ENCODE results near the gene GCGR. TPM values are rescaled to one million over a fixed set of nuclear protein-coding genes. Genes with fewer than 3 reads are reported as not detected.

GCGR gene
- total and polyA plus RNA-seq, 2 of the 13 experiments (the other 11 are each of a cell fraction or from before 2014, with no cell fraction given), result 0.04 to 0.13 TPM

GRCh38 chr17:81814748-81815645 is 11.0 kb downstream of the GCGR start (continued):
- 0 out of 2 replicates have a peak, but pooled peaks have one; percentile 15 for TF ChIP-seq KDM6A (CRISPR knock-in tag; IDR thresholded peaks at IDR 0.05; ENCODE audit: low read depth)
- TF ChIP-seq ZNF737 (CRISPR knock-in tag; IDR thresholded peaks at IDR 0.05; ENCODE audit: borderline replicate concordance), result no peak
- peak; percentile 20; the same call in 1 of the 2 replicates for TF ChIP-seq FOXP4 (CRISPR knock-in tag; IDR thresholded peaks at IDR 0.05)
- TF ChIP-seq SAP130 (CRISPR knock-in tag; IDR thresholded peaks at IDR 0.05; ENCODE audit: low read depth), result peak; percentile 81
- no peak for TF ChIP-seq TOE1 (CRISPR knock-in tag; IDR thresholded peaks at IDR 0.05)
- peak; percentile 50; the same call in 1 of the 2 replicates for TF ChIP-seq MAZ (IDR thresholded peaks at IDR 0.05; ENCODE audit: borderline replicate concordance, low read depth, low read length)
- peak; percentile 61; the same call in 1 of the 2 replicates for TF ChIP-seq MAZ (CRISPR knock-in tag; IDR thresholded peaks at IDR 0.05; ENCODE audit: low read depth)
- 0 out of 2 replicates have a peak, but pooled peaks have one; percentile 13 for TF ChIP-seq PPARG (CRISPR knock-in tag; conservative IDR thresholded peaks at IDR 0.05)
- no peak for TF ChIP-seq SATB2 (CRISPR knock-in tag; IDR thresholded peaks at IDR 0.05)
- 0 out of 2 replicates have a peak, but pooled peaks have one; percentile 45 for TF ChIP-seq SMAD3 (CRISPR knock-in tag; IDR thresholded peaks at IDR 0.05)
- TF ChIP-seq SIN3B (IDR thresholded peaks at IDR 0.05; ENCODE audit: low read length), result no peak
- no peak for TF ChIP-seq ZNF720 (CRISPR knock-in tag; IDR thresholded peaks at IDR 0.05)
- TF ChIP-seq RELA (CRISPR knock-in tag; IDR thresholded peaks at IDR 0.05), result no peak
- TF ChIP-seq FOSL1 (CRISPR knock-in tag; IDR thresholded peaks at IDR 0.05; ENCODE audit: borderline replicate concordance), result peak; percentile 55; the same call in 1 of the 2 replicates
- no peak for TF ChIP-seq ZBTB7A (CRISPR knock-in tag; IDR thresholded peaks at IDR 0.05)
- no peak; the same call in 1 of the 2 replicates for TF ChIP-seq ZFP91 (CRISPR knock-in tag; IDR thresholded peaks at IDR 0.05; ENCODE audit: borderline replicate concordance)
- TF ChIP-seq GRHL1 (CRISPR knock-in tag; conservative IDR thresholded peaks at IDR 0.05), result no peak
- TF ChIP-seq FIP1L1 (IDR thresholded peaks at IDR 0.05; ENCODE audit: borderline replicate concordance, insufficient read depth, low read depth, low read length), result no peak

All from HepG2 (cell line).